Measurements from ENCODE around the gene GRID1.

GRID1 gene

DNA sequence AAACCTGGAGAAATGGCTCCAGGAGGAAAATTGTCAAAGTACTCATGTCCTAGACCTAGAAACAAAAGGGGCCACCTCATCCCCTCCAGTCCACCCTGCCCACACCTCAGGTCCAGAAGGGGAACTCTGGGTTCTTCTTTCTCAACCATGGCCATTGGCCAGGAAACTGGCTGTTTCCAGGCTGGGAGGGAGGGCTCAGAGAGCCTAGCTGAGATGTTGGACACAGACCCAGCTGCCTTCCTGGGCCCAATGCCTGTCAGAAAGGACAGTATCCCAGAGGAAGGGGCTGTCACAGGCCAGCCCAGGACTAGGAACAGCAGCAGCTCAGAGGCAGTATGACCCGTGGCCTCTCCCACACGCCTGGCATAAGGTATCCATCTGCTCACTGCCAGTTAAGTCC is 9.6 kb downstream of the GRID1 start:
- TF ChIP-seq, protein P1, sequence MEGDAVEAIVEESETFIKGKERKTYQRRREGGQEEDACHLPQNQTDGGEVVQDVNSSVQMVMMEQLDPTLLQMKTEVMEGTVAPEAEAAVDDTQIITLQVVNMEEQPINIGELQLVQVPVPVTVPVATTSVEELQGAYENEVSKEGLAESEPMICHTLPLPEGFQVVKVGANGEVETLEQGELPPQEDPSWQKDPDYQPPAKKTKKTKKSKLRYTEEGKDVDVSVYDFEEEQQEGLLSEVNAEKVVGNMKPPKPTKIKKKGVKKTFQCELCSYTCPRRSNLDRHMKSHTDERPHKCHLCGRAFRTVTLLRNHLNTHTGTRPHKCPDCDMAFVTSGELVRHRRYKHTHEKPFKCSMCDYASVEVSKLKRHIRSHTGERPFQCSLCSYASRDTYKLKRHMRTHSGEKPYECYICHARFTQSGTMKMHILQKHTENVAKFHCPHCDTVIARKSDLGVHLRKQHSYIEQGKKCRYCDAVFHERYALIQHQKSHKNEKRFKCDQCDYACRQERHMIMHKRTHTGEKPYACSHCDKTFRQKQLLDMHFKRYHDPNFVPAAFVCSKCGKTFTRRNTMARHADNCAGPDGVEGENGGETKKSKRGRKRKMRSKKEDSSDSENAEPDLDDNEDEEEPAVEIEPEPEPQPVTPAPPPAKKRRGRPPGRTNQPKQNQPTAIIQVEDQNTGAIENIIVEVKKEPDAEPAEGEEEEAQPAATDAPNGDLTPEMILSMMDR (conservative IDR thresholded peaks at IDR 0.05), result no peak
- no peak overlapping the region for H3K27ac ChIP-seq

DNA sequence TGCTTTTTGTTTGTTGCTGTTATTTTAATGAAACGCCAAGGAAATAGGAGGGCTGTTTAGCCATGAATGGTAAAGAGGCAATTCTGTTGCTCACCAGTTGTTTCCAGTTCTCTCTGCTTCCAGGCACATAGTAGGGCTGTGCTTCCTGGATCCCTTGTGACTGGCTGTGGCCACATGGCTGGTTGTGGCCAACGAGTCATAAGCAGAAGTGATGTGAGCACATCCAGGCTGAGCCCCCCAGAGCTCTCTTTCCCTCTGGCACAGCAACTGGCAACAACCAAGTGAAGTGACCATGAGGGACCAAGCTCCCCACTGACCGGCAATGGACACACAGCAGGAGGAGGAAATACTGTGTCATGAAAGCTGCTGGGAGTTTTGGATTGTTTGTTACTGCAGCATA is 10.3 kb downstream of the GRID1 start:
- TF ChIP-seq, protein P1 (conservative IDR thresholded peaks at IDR 0.05), result no peak
- H3K27ac ChIP-seq, result no peak overlapping the region

DNA sequence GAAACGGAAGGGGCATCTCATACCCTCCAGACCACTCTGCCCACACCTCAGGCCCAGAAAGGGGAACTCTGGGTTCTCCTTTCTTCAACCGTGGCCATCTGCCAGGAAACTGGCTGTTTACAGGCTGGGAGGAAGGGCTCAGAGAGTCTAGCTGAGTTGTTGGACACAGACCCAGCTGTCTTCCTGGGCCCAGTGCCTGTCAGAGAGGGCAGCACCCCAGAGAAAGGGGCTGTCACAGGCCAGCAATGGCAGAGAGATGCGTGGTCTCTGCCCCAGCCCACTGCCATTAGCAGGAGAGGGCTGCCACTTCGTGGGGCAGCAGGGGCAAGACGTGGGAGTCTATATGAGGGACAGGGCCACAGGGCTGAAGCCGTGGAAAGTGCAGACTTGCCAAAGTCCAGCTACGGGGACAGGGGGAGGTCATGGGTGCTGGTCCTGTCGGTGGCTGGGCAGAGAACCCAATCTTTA is 11.0 kb downstream of the GRID1 start:
- TF ChIP-seq, protein P1 (conservative IDR thresholded peaks at IDR 0.05), result no peak
- H3K27ac ChIP-seq, result peak overlapping the region; percentile 19; the same call in 1 of the 2 replicates

DNA sequence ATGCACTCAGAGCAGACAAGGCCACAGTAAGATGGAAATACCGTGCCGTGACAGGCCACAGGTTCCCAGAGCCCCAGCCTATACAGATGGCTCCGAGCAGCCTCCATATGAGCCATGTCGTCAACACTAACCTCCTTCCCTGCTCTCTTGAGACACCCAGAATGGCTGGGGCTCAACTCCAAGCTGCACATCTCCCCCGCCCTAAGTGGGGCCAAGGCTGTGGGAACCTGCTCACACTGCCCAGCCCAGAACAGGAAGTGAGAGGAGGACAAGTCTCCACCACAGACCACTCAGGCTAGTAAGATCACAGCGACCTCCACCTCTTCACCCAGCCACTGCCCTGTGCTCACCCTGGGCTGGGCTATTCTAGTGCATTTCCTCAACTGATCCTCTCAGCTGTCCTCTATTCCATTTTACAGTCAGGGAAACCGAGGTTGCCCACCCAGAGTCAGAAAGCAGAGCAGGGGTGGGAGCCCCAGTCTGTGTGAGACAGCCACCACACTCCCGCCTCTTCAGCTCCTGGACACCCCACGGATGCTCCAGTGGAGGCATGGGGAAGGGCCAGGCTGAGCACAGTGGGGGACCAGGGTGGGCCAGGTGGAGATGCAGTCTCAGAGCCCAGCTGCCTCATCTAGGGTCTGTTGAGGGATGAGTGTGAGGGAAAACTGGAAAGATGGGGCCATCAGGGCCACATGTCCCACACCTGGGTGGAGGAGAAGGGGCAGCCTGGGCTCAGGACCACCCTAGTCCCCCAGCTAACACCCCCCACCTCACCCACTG is 11.6 kb downstream of the GRID1 start:
- TF ChIP-seq, protein P1 (conservative IDR thresholded peaks at IDR 0.05), result no peak
- H3K27ac ChIP-seq, result peak overlapping the region; percentile 19; the same call in 1 of the 2 replicates

DNA sequence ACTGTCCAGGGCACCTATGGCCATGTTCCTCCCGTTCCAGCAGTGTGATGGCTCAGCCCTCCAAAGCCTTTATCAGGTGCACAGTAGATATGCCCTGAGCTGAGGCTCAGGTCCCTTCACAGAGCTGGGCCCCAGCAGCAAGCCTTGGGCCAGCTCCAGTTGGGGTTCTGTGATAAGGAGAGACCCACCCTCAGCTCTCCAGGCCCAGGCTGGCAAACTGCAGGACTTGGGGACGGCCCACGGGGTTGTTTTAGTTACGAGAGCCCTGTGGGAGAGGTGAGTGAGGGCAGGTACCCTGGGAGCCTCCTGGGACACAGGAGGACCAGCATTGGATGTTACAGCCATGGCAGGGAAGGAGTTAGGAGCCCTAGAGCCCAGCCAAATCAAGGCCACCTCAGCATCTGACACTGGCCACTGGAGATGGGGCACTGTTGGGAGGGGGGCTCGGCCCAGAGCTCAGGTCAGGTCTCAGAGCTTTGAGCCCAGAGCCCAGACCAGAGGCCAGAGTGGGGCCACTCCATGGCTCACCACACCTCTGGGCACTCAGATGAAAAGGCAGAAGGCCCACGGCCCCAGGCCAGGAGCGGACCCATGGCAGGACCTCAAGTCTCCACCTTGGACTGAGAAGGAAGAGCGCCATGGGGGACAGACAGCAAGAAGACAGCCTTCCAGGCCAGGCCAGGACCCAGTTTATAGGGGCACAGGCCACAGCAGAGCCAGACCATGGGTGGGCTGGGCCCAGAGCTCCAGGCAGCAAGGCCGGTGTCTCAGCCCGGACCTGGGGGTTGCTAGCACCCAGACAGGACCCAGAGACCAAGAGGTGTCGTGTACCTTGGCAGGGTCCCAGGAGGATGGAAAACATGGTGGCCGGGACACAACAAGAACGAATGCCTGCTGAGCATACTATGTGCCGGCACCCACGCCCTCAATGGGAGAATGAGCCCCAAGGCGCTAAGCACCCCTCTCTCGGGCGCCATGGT is 12.8 kb downstream of the GRID1 start:
- H3K27ac ChIP-seq, result no peak overlapping the region
- TF ChIP-seq, protein P1 (conservative IDR thresholded peaks at IDR 0.05), result no peak

DNA sequence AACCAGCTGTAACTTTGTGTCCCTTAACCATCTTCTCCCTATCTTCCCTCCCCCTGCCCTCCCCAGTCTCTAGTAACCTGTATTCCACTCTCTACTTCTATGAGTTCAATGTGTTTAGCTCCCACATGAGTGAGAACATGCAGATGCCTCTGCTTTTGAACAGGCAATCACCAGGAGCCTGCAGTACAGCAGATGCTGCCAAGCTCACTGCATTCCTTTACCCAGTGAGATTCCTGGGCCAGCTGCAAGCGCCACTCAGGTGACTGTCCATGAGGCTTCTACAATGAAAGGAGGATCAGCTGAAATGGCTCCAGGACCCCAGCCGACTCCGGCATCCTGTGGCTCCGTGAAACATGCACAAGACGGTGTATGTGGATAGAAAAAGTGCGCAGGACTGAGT is 15.7 kb downstream of the GRID1 start:
- TF ChIP-seq, protein P1 (conservative IDR thresholded peaks at IDR 0.05), result no peak
- no peak overlapping the region for H3K27ac ChIP-seq
